H1 (cell line): Measurements from ENCODE around the gene TNRC6A. TPM values are rescaled to one million over a fixed set of nuclear protein-coding genes. Genes with fewer than 3 reads are reported as not detected.

Experiments used
- POLR2AphosphoS5 ChIP-seq: IDR thresholded peaks from 2 replicates; pipeline ENCODE4 v1.6.1; 2011; ENCODE audit warnings: low read depth, low read length
- polyA plus RNA-seq, 7 experiments: library from polyadenylated mRNA; depleted of rRNA in 3 of 7; stranded (reverse) in 5 of 7; unstranded in 2 of 7; fragments of >200 nt in 5 of 7; fragments of 200-250 nt in 2 of 7; gene quantifications; 1 replicate in 5 of 7; 2 replicates in 1 of 7; 4 replicates in 1 of 7; pipeline versions ENCODE4 v1.2.1 to v1.2.3, GENCODE V29; 2011 to 2013; ENCODE audit warnings: missing spikeins in 2 of 7, mixed read lengths in 2 of 7
- total RNA-seq: library from RNA; stranded (reverse); fragmentation: NEBNext Ultra II Directional; extraction: Animal tissue kit (Norgen Biotek cat#: 25700); gene quantifications from 2 replicates; pipeline ENCODE4 v1.2.1, GENCODE V29; 2021
- TF ChIP-seq, protein P1 (sequence below): IDR thresholded peaks from 2 replicates; pipeline ENCODE4 v1.6.1; 2011; ENCODE audit warnings: low read length, improper control_type of control experiment
- TF ChIP-seq, protein P2 (sequence below): IDR thresholded peaks from 2 replicates; pipeline ENCODE4 v1.6.1; 2012; ENCODE audit warnings: inconsistent platforms

The TNRC6A gene
- total and polyA plus RNA-seq, 2 of the 8 experiments (the other 6 are each of a cell fraction or from before 2014, with no cell fraction given) = 67.6 to 103 TPM

DNA sequence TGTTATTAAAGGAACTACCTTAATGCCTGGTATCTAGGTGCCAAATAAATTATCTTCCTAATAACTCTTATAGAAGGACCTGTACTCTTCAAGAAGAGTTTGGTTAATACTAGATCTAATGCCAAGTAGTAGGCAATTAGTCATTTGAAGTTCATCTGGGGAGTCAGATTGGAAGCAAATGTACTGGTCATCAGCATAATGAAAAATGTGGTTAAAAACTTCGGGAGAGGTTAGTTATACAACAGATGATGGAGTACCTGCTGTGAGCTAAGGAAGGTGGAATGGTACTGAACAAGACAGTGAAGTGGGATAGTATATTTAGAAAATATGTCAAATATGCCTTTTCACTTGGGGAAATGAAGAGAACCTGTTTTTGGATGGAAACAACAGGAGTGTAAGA is 49.2 kb downstream of the TNRC6A start (continued):
- TF ChIP-seq, protein P1, sequence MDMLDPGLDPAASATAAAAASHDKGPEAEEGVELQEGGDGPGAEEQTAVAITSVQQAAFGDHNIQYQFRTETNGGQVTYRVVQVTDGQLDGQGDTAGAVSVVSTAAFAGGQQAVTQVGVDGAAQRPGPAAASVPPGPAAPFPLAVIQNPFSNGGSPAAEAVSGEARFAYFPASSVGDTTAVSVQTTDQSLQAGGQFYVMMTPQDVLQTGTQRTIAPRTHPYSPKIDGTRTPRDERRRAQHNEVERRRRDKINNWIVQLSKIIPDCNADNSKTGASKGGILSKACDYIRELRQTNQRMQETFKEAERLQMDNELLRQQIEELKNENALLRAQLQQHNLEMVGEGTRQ = no peak
- TF ChIP-seq, protein P2, sequence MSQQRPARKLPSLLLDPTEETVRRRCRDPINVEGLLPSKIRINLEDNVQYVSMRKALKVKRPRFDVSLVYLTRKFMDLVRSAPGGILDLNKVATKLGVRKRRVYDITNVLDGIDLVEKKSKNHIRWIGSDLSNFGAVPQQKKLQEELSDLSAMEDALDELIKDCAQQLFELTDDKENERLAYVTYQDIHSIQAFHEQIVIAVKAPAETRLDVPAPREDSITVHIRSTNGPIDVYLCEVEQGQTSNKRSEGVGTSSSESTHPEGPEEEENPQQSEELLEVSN = no peak
- no peak for TF ChIP-seq POLR2AphosphoS5
